Stimulated activated CD4-positive, alpha-beta T cell treated with anti-CD3 and anti-CD28 coated beads, Interleukin-15, amount 100 ng/mL, for 24 hours (primary cell): ENCODE data around the gene DAPK1.

ENCODE experiments used
- DNase-seq: peaks from one replicate; pipeline ENCODE4 v3.0.0-alpha.2; 2020

DAPK1 gene

GRCh38 chr9:87570000-87570908, 72.6 kb downstream of the DAPK1 start:
- no peak for DNase-seq

- DNase-seq = no peak
Measured at GRCh38 chr9:87572719-87573118, 75.1 kb downstream of the DAPK1 start.

GRCh38 chr9:87573841-87574342, 76.2 kb downstream of the DAPK1 start:
- DNase-seq = no peak

GRCh38 chr9:87577746-87578145, 80.1 kb downstream of the DAPK1 start:
- no peak for DNase-seq

DNA sequence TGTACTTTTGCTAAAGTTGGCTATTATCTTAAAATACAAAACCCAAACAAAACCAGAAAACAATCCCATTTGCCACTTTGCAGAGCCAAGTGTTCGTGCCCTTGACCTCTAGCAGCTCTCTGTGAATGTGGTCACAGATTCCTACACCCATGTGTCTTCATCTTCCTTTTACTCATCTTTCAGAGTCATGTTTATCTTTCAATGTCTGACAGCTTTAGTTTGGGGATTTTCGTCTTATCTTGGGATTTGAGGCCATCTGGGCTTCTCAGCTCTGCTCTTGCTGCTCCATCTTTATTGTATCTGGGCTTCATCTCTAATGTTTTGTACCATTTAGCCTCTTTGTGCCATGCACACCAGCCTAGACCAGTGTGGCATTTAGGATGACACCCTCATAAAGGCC, 81.0 kb downstream of the DAPK1 start:
- DNase-seq = no peak

- DNase-seq = no peak
Measured at GRCh38 chr9:87579781-87580541, 82.3 kb downstream of the DAPK1 start.

- no peak for DNase-seq
Measured at GRCh38 chr9:87580941-87581438, 83.3 kb downstream of the DAPK1 start.

GRCh38 chr9:87581513-87581912, 83.8 kb downstream of the DAPK1 start:
- no peak for DNase-seq

- DNase-seq = no peak
Measured at GRCh38 chr9:87581949-87582637, 84.4 kb downstream of the DAPK1 start.

DNA sequence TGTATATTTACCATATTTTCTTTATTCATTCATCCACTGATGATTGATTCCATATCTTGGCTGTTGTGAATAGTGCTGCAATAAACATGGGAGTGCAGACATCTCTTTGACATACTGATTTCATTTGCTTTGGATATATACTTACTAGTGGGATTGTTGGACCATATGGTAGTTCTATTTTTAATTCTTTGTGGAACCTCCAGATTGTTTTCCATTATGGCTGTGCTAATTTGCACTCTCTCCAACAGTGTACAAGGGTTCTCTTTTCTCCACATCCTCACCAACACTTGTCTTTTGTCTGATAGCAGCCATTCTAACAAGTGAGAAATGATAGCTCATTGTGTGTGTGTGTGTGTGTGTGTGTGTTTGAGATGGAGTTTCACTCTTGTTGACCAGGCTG, 86.7 kb downstream of the DAPK1 start:
- no peak for DNase-seq

DNA sequence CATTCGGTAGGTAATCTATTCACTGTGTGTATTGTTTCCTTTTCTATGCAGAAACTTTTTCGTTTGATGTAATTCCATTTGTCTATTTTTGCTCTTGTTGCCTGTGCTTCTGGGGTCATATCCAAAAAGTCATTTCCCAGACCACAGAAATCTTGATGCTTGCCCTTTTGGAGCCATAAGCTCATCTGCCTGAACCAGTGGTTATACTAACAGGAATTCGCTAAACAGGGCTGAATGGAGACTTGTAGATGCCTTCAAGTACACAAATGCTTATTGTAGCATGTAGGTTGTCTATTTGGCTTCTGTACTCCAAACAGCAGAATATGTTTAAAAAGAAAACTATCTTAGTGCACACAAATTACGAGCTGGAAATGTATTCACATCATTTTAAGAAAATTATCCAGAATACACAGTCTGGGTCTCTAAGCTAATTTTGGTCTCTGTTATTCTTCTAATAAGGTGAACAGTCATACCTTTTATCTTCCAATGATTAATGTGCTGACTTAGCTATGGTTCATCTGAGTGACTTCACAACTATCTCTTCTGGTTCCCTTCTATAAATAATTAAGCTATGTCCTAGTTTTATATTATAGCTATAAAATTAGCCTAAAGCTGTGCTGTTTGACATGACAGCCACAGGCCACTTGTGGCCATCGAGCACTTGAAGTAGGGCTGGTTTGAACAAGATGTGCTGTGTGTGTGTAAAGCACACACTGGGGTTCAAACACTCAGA, 87.6 kb downstream of the DAPK1 start:
- no peak for DNase-seq

DNA sequence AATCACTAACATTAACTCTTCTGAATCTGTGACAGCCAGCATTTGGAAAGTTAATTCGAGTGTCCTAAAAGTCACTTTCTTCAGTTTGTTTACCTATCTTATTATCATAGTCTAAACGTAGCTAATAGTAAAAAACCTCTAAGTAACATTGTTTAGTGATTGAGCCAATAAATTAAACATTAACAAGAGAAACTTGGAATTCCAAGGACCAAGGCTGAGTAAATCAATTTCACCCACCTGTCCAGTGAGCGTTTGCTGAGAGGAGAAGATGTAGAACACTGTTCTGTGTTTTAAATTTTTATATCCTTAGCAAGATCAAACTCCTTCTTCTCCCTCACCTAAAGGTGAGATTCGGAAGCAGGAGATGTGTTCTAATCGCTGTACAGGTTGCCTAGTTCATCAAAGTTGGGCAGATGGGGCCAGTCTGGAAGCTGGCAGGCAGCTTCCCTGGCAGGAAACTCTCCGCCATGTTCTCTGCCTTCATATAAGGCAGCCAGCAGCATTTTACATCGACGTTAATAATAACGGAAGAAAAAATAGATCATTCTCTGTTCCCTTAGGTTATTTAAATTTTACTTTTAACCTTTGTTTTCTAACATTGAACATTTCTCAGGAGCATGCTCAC, 89.2 kb downstream of the DAPK1 start:
- DNase-seq = no peak

- DNase-seq = no peak
Measured at GRCh38 chr9:87587356-87587745, 89.7 kb downstream of the DAPK1 start.

DNA sequence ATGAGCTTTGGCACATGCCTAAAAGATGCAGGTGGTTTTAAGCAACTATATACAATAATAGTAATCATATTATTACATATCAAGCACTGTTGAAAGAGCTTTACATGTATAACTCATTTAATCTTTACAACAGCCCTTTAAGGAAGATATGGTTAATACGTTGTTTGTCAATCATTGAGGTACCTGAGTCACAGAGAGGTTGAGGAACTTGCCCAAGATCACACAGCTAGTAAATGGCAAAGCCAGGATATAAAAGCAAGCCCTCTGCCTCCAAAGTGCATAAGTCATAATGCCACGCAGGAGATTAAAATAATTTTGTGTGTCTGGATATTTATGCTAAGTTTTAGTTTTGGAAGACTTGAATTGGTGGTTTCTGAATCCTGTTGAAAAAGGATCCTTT, 90.2 kb downstream of the DAPK1 start:
- no peak for DNase-seq

DNA sequence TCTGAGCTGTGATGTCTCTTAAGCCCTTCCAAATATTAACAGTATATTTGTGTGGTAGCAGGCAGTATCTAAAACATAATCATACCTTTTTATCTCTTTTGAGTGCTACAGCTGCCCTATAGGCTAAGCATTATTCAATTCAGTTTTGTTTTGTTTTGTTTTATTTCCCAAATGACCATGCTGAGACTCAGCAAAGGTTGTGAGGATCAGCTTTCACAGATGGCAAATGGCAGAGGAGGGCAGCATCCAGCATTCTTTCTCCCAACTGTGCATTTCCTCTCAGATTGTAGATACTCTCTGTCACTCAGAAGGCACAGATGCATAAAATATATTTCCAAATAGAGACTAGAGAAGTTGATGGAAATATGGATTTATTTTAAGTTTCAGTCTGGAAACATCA, 90.7 kb downstream of the DAPK1 start:
- no peak for DNase-seq

- no peak for DNase-seq
Measured at GRCh38 chr9:87590996-87591395, 93.3 kb downstream of the DAPK1 start.

- no peak for DNase-seq
Measured at GRCh38 chr9:87592554-87593358, 95.1 kb downstream of the DAPK1 start.

DNA sequence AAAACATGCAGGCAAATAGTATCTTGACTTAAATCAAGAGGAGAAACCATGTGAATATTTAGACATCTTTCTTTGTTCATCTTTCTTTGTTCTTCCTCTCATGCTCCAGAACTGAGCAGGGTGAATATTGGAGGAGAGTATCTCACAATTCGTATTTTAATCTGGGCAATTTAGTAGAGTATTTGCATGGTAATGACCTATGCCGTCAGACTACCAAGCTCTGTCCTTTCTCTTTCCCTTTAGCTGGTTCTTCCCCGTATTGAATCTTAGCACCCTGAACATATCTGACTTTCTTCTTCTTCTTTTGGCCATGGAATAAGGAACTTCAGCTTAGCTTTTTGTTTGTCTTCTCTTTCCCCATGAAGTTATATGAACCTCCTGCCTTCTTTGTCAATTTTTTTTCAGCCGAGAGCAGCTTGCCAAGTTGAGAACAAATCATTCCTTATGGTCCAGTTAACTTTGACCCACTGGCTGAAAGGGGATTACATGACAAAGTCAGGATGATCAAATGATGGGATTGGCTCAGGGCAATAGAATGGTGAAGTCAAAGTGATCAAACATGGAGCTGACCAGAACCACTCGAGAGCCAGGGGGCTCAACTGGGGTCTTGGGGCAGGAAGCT, 95.8 kb downstream of the DAPK1 start:
- DNase-seq = no peak

DNA sequence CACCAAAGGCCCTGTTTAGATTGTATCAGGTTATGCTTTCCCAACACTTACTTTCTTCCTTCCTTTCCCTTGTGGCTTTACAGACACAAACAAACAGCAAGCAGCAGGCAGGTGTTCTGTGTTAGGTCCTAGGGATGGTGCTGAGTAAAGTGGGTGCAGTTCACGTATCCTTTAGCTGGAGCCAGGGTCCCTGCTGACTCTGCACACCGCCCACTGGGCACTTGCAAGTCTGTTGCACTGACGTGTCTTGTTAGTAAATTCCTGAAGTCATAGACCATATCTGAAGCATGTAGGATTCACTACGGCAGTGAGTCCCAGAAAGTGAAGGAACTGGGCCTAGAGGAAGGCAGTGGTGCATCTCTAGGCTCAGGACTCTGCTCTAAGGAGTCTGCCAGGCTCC, 96.5 kb downstream of the DAPK1 start:
- DNase-seq = no peak

DNA sequence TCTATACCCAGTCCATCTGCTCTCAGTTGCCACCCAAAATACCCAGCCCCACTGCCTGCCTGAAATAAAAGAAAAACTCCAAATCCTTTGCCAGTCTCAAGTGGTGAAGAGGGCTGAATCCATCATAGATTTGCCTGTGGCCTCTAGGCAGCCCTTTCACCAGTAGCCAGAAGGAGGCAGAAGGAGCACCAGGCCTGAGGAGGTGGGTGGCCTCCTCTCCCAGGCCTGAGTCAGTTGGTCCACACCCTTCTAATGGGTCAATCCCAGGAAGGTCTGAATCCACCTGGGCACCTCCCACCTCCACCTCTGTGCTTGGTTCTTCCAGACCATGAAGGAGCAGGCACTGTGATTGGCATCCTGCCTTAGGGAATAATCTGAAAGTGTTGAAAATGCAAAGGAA, 97.0 kb downstream of the DAPK1 start:
- no peak for DNase-seq

DNA sequence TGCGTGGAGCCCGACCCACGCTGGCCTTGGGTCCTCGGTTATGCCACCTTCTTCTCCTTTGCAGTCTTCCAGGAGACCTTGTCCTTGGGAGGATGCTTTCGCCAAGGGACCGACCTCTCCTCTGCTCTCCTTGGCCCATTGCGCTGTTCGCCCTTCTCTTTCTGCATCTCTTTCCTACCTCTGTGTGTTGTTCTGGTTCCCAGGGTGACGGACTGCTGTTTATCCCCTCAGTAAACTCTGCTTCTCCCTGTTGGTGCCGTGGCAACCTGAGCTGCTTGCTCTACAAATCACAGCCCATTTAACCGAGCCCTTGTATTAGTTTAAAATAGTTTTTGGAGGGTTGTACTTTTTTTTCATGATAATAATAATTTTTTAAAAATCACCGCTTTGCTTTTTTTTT, 97.9 kb downstream of the DAPK1 start:
- DNase-seq = no peak
